GM19455 (cell line): ENCODE measurements around the gene TYMP.
"Not testable (repeated sequence)": the region's sequence is repeated elsewhere in the genome, so short reads cannot be mapped to it uniquely, and the experiment has no call there.

ENCODE experiments used
- ATAC-seq: cut with Tn5 transposase; IDR thresholded peaks from one replicate; pipeline ENCODE4 v1.9.1; 2021; ENCODE audit not compliant: unreplicated experiment

TYMP gene

GRCh38 chr22:50542416-50542927 lies 12.7 kb upstream of the TYMP start:
- no peak for ATAC-seq

- ATAC-seq: not testable (repeated sequence)
Observed at GRCh38 chr22:50541667-50542026, 11.8 kb upstream of the TYMP start.

- no peak for ATAC-seq
Observed at GRCh38 chr22:50540381-50540780, 10.6 kb upstream of the TYMP start.

GRCh38 chr22:50537765-50538164 lies 8.0 kb upstream of the TYMP start:
- ATAC-seq: no peak

- no peak for ATAC-seq
Observed at GRCh38 chr22:50536226-50536625, 6.4 kb upstream of the TYMP start.

GRCh38 chr22:50535113-50535512 lies 5.3 kb upstream of the TYMP start:
- ATAC-seq: no peak

GRCh38 chr22:50533856-50534711 lies 4.3 kb upstream of the TYMP start:
- ATAC-seq: not testable (repeated sequence)

- no peak for ATAC-seq
Observed at GRCh38 chr22:50532824-50533796, 3.3 kb upstream of the TYMP start.

GRCh38 chr22:50531962-50532674 lies 2.3 kb upstream of the TYMP start:
- ATAC-seq: no peak

GRCh38 chr22:50531546-50531961 lies 1.7 kb upstream of the TYMP start:
- no peak for ATAC-seq

GRCh38 chr22:50530877-50531545 lies 1.2 kb upstream of the TYMP start:
- ATAC-seq: no peak

- no peak for ATAC-seq
Observed at GRCh38 chr22:50530580-50530876, 716 bp upstream of the TYMP start.

GRCh38 chr22:50529416-50529896 lies 356 bp downstream of the TYMP start:
- ATAC-seq: no peak

- no peak for ATAC-seq
Observed at GRCh38 chr22:50528682-50529415, 963 bp downstream of the TYMP start.

GRCh38 chr22:50527921-50528681 lies 1.7 kb downstream of the TYMP start:
- no peak for ATAC-seq

GRCh38 chr22:50526834-50527801 lies 2.7 kb downstream of the TYMP start:
- no peak for ATAC-seq

- ATAC-seq: peak; percentile 33
Observed at GRCh38 chr22:50526108-50526833, 3.5 kb downstream of the TYMP start.

GRCh38 chr22:50525858-50526107 lies 4.0 kb downstream of the TYMP start:
- peak; percentile 21 for ATAC-seq
